HEK293 (cell line): ENCODE data around the gene HMCN2.
A peak's percentile ranks its signal among the peaks of the same experiment; 100 is the strongest.

Source experiments
- AEBP2 ChIP-seq: fragments of 450-650 bp; formaldehyde crosslinking; IDR thresholded peaks from 2 replicates; pipeline ENCODE4 v1.5.1; 2016; ENCODE audit warnings: missing biosample characterization, missing genetic modification characterization, borderline replicate concordance
- BCL11B ChIP-seq: fragments of 450-650 bp; formaldehyde crosslinking; IDR thresholded peaks from 2 replicates; pipeline ENCODE4 v1.5.1; 2016; ENCODE audit warnings: low read depth, missing biosample characterization, missing genetic modification characterization
- CTCF ChIP-seq: fragments of 450-650 bp; formaldehyde crosslinking; IDR thresholded peaks from 2 replicates; pipeline ENCODE4 v1.5.1; 2016; ENCODE audit warnings: missing biosample characterization, missing genetic modification characterization
- INSM2 ChIP-seq: fragments of 450-650 bp; formaldehyde crosslinking; IDR thresholded peaks from 2 replicates; pipeline ENCODE4 v1.5.1; 2016; ENCODE audit warnings: missing biosample characterization, missing genetic modification characterization
- KLF16 ChIP-seq: fragments of 450-650 bp; formaldehyde crosslinking; IDR thresholded peaks from 2 replicates; pipeline ENCODE4 v1.5.1; 2017; ENCODE audit warnings: missing biosample characterization, missing genetic modification characterization
- KLF17 ChIP-seq: fragments of 450-650 bp; formaldehyde crosslinking; IDR thresholded peaks from 2 replicates; pipeline ENCODE4 v1.5.1; 2016; ENCODE audit warnings: missing biosample characterization, missing genetic modification characterization
- OVOL3 ChIP-seq: fragments of 450-650 bp; formaldehyde crosslinking; IDR thresholded peaks from 2 replicates; pipeline ENCODE4 v1.5.1; 2016; ENCODE audit warnings: missing biosample characterization, missing genetic modification characterization
- REPIN1 ChIP-seq: fragments of 450-650 bp; formaldehyde crosslinking; IDR thresholded peaks from 2 replicates; pipeline ENCODE4 v1.5.1; 2017; ENCODE audit warnings: missing biosample characterization, missing genetic modification characterization, low read depth
- TSHZ1 ChIP-seq: fragments of 450-650 bp; formaldehyde crosslinking; IDR thresholded peaks from 2 replicates; pipeline ENCODE4 v1.5.1; 2016; ENCODE audit warnings: missing biosample characterization, missing genetic modification characterization, borderline replicate concordance
- ZBTB1 ChIP-seq: fragments of 450-650 bp; formaldehyde crosslinking; IDR thresholded peaks from 2 replicates; pipeline ENCODE4 v1.5.1; 2016; ENCODE audit warnings: missing biosample characterization, missing genetic modification characterization
- ZBTB21 ChIP-seq: fragments of 450-650 bp; formaldehyde crosslinking; IDR thresholded peaks from 2 replicates; pipeline ENCODE4 v1.5.1; 2017; ENCODE audit warnings: missing biosample characterization, missing genetic modification characterization
- ZNF132 ChIP-seq: fragments of 450-650 bp; formaldehyde crosslinking; IDR thresholded peaks from 2 replicates; pipeline ENCODE4 v1.5.1; 2017; ENCODE audit warnings: missing biosample characterization, missing genetic modification characterization, borderline replicate concordance
- ZNF184 ChIP-seq: fragments of 450-650 bp; IDR thresholded peaks from 2 replicates; pipeline ENCODE4 v1.5.1; 2018; ENCODE audit warnings: missing biosample characterization, mild to moderate bottlenecking, missing genetic modification characterization
- ZNF23 ChIP-seq: fragments of 450-650 bp; formaldehyde crosslinking; IDR thresholded peaks from 2 replicates; pipeline ENCODE4 v1.5.1; 2016; ENCODE audit warnings: missing biosample characterization, missing genetic modification characterization, borderline replicate concordance
- ZNF248 ChIP-seq: fragments of 450-650 bp; formaldehyde crosslinking; IDR thresholded peaks from 2 replicates; pipeline ENCODE4 v1.5.1; 2017; ENCODE audit warnings: missing biosample characterization, missing genetic modification characterization
- ZNF350 ChIP-seq: fragments of 450-650 bp; formaldehyde crosslinking; IDR thresholded peaks from 2 replicates; pipeline ENCODE4 v1.5.0; 2017; ENCODE audit warnings: missing biosample characterization, mild to moderate bottlenecking, missing genetic modification characterization
- ZNF362 ChIP-seq: fragments of 450-650 bp; formaldehyde crosslinking; IDR thresholded peaks from 2 replicates; pipeline ENCODE4 v1.5.1; 2016; ENCODE audit warnings: missing biosample characterization, missing genetic modification characterization
- ZNF391 ChIP-seq: fragments of 450-650 bp; formaldehyde crosslinking; IDR thresholded peaks from 2 replicates; pipeline ENCODE4 v1.5.1; 2016; ENCODE audit warnings: low read depth, missing biosample characterization, missing genetic modification characterization, borderline replicate concordance
- ZNF404 ChIP-seq: fragments of 450-650 bp; formaldehyde crosslinking; IDR thresholded peaks from 2 replicates; pipeline ENCODE4 v1.5.1; 2017; ENCODE audit warnings: missing biosample characterization, missing genetic modification characterization
- ZNF449 ChIP-seq: fragments of 450-650 bp; formaldehyde crosslinking; IDR thresholded peaks from 2 replicates; pipeline ENCODE4 v1.5.1; 2017; ENCODE audit warnings: missing biosample characterization, mild to moderate bottlenecking, missing genetic modification characterization, moderate library complexity
- ZNF560 ChIP-seq: fragments of 450-650 bp; formaldehyde crosslinking; IDR thresholded peaks from 2 replicates; pipeline ENCODE4 v1.5.1; 2017; ENCODE audit warnings: missing biosample characterization, missing genetic modification characterization, borderline replicate concordance
- ZNF561 ChIP-seq: fragments of 450-650 bp; IDR thresholded peaks from 2 replicates; pipeline ENCODE4 v1.5.1; 2018; ENCODE audit warnings: missing biosample characterization, missing genetic modification characterization, borderline replicate concordance
- ZNF600 ChIP-seq: fragments of 450-650 bp; formaldehyde crosslinking; IDR thresholded peaks from 2 replicates; pipeline ENCODE4 v1.5.1; 2016; ENCODE audit warnings: missing biosample characterization, missing genetic modification characterization
- ZNF664 ChIP-seq: fragments of 450-650 bp; formaldehyde crosslinking; IDR thresholded peaks from 2 replicates; pipeline ENCODE4 v1.5.1; 2016; ENCODE audit warnings: missing biosample characterization, missing genetic modification characterization
- ZNF792 ChIP-seq: fragments of 450-650 bp; formaldehyde crosslinking; IDR thresholded peaks from 2 replicates; pipeline ENCODE4 v1.5.1; 2016; ENCODE audit warnings: missing biosample characterization, missing genetic modification characterization
- ZSCAN23 ChIP-seq: fragments of 450-650 bp; formaldehyde crosslinking; IDR thresholded peaks from 2 replicates; pipeline ENCODE4 v1.5.1; 2016; ENCODE audit warnings: missing biosample characterization, missing genetic modification characterization

The HMCN2 gene

GRCh38 chr9:130461218-130461630, 195.7 kb downstream of the HMCN2 start (continued):
- TF ChIP-seq ZSCAN23 (tag by site-specific recombination) = no peak
- TF ChIP-seq ZNF23 (tag by site-specific recombination) = no peak
- TF ChIP-seq ZNF248 = no peak
- TF ChIP-seq ZNF362 (tag by site-specific recombination) = no peak
- TF ChIP-seq KLF17 (tag by site-specific recombination) = peak; percentile 43; the same call in 1 of the 2 replicates
- no peak for TF ChIP-seq ZNF404 (tag by site-specific recombination)
- no peak for TF ChIP-seq ZNF350 (tag by site-specific recombination)
- TF ChIP-seq CTCF (tag by site-specific recombination) = peak; percentile 92
- TF ChIP-seq ZNF449 (tag by site-specific recombination) = no peak
- no peak for TF ChIP-seq BCL11B (tag by site-specific recombination)
- no peak for TF ChIP-seq ZBTB21
- peak; percentile 68 for TF ChIP-seq KLF16 (tag by site-specific recombination)
- TF ChIP-seq ZNF792 (tag by site-specific recombination) = no peak
- TF ChIP-seq ZNF132 (tag by site-specific recombination) = no peak
- TF ChIP-seq ZNF184 (tag by site-specific recombination) = no peak
- no peak for TF ChIP-seq INSM2
- no peak for TF ChIP-seq ZNF600 (tag by site-specific recombination)
- no peak for TF ChIP-seq ZNF664 (tag by site-specific recombination)
- TF ChIP-seq ZNF561 (tag by site-specific recombination) = no peak
- TF ChIP-seq ZBTB1 (tag by site-specific recombination) = no peak
- no peak for TF ChIP-seq ZNF560 (tag by site-specific recombination)
- no peak for TF ChIP-seq TSHZ1 (tag by site-specific recombination)
- no peak for TF ChIP-seq OVOL3 (tag by site-specific recombination)
- peak; percentile 80; the same call in 1 of the 2 replicates for TF ChIP-seq ZNF391 (tag by site-specific recombination)
- no peak for TF ChIP-seq REPIN1 (tag by site-specific recombination)
- no peak for TF ChIP-seq AEBP2 (tag by site-specific recombination)
